Measurements from ENCODE around the gene HTR3E. TPM values are rescaled to one million over a fixed set of nuclear protein-coding genes. Genes with fewer than 3 reads are reported as not detected.
"Not testable (repeated sequence)": the region's sequence is repeated elsewhere in the genome, so short reads cannot be mapped to it uniquely, and the experiment has no call there.

HTR3E gene
- total RNA-seq, 2 experiments from 2014 or later, result not detected

DNA sequence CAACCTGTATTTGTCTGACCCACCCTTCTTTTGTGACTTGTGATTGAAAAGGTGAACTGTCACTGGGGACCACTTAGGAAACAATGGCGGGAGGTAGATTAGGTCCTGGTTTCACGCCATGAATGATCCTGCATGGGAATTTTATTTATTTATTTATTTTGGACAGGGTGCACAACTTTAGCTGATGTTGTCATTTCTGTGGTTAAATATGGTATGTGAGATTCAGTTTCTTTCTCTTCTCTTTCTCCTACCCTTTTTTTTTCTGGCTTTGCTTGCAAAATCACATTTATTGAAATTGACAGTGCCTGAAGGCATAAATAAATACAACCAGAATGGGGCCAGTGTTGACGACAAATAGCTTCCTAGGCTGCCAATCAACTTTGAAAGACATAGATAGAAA is 18.0 kb upstream of the HTR3E start:
- no peak for DNase-seq
- Mint-ChIP-seq H3K36me3 (ENCODE audit: low read depth) (no peaks in the 10 kb centered on the region), H3K4me1 (peaks cover 1% of the 10 kb centered on the region), H3K27ac (no peak overlapping the region), H3K4me3 (no peak overlapping the region), H3K9me3 (no peaks in the 10 kb centered on the region), H3K27me3 (peaks cover 4% of the 10 kb centered on the region)
- POLR2A ChIA-PET, result no interaction called here
- CTCF ChIA-PET, result interaction anchor here (0.8 kb wide), 1 partner anchor 43 kb away, joined by 3 read pairs; no protein-coding TSS in a partner anchor

GRCh38 chr3:184081116-184081830 is 15.6 kb upstream of the HTR3E start:
- ChIA-PET POLR2A (no interaction called here), CTCF (interaction anchor here (0.5 kb wide), 1 partner anchor 215 kb away, joined by 4 read pairs; no protein-coding TSS in a partner anchor)
- H3K27me3 Mint-ChIP-seq, result no peaks in the 10 kb centered on the region
- H3K27ac Mint-ChIP-seq, result no peak overlapping the region
- no peak for DNase-seq
- peaks cover 12% of the 10 kb centered on the region for H3K36me3 Mint-ChIP-seq (ENCODE audit: low read depth)
- H3K4me3 Mint-ChIP-seq, result no peak overlapping the region
- peaks cover 13% of the 10 kb centered on the region for H3K4me1 Mint-ChIP-seq
- peaks cover 12% of the 10 kb centered on the region for H3K9me3 Mint-ChIP-seq

- no peak overlapping the region for H3K27ac Mint-ChIP-seq
- H3K36me3 Mint-ChIP-seq (ENCODE audit: low read depth), result peaks cover 12% of the 10 kb centered on the region
- DNase-seq, result no peak
- peaks cover 15% of the 10 kb centered on the region for H3K9me3 Mint-ChIP-seq
- ChIA-PET POLR2A (no interaction called here), CTCF (no interaction called here)
- no peaks in the 10 kb centered on the region for H3K27me3 Mint-ChIP-seq
- H3K4me1 Mint-ChIP-seq, result peaks cover 16% of the 10 kb centered on the region
- no peak overlapping the region for H3K4me3 Mint-ChIP-seq
Observed at GRCh38 chr3:184082034-184082433, 14.8 kb upstream of the HTR3E start.

GRCh38 chr3:184082465-184082864 is 14.4 kb upstream of the HTR3E start:
- ChIA-PET POLR2A (no interaction called here), CTCF (no interaction called here)
- Mint-ChIP-seq H3K4me3 (no peak overlapping the region), H3K9me3 (peaks cover 15% of the 10 kb centered on the region), H3K27me3 (no peaks in the 10 kb centered on the region), H3K36me3 (ENCODE audit: low read depth) (peaks cover 12% of the 10 kb centered on the region), H3K4me1 (peaks cover 16% of the 10 kb centered on the region), H3K27ac (no peak overlapping the region)
- DNase-seq, result no peak

DNA sequence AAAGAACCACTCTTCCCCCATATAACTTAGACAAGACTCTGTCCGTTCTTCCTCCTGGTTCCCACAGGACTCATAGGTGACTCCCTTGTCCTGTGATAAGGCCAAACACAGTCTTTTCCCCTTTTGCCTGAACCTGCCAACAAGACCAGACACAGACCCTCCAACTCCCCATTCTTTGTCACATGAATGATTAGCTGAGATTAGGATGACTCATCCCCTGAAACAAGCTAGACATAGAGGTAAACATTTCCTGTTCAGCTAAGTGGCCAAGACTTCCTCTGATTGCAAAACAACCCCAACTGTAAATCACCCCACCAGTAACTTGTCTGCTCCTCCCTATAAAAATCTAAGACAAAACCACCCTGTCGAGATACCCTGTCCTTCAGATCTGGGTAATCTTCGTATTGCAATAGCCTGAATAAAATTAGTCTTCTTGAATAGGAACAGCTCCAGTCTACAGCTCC is 11.4 kb upstream of the HTR3E start:
- H3K27ac Mint-ChIP-seq, result peak overlapping the region; percentile 21
- H3K4me3 Mint-ChIP-seq, result no peak overlapping the region
- H3K4me1 Mint-ChIP-seq, result peaks cover 16% of the 10 kb centered on the region
- no peaks in the 10 kb centered on the region for H3K27me3 Mint-ChIP-seq
- CTCF ChIA-PET, result interaction anchor here (0.6 kb wide), 1 partner anchor 11 kb away, joined by 4 read pairs; the partner anchor contains the start of gene HTR3E
- no peak for DNase-seq
- H3K36me3 Mint-ChIP-seq (ENCODE audit: low read depth), result peaks cover 12% of the 10 kb centered on the region
- POLR2A ChIA-PET, result no interaction called here
- H3K9me3 Mint-ChIP-seq, result peaks cover 18% of the 10 kb centered on the region

- H3K4me3 Mint-ChIP-seq, result no peak overlapping the region
- H3K4me1 Mint-ChIP-seq, result no peaks in the 10 kb centered on the region
- POLR2A ChIA-PET, result no interaction called here
Observed at GRCh38 chr3:184092199-184092598, 4.7 kb upstream of the HTR3E start.

GRCh38 chr3:184097556-184097955 is 692 bp downstream of the HTR3E start:
- POLR2A ChIA-PET, result no interaction called here

More at GRCh38 chr3:184092199-184092598, 4.7 kb upstream of the HTR3E start:
- peaks cover 9% of the 10 kb centered on the region for H3K27me3 Mint-ChIP-seq
- CTCF ChIA-PET, result no interaction called here
- H3K27ac Mint-ChIP-seq, result no peak overlapping the region
- peaks cover 2% of the 10 kb centered on the region for H3K36me3 Mint-ChIP-seq (ENCODE audit: low read depth)
- H3K9me3 Mint-ChIP-seq, result peaks cover 19% of the 10 kb centered on the region
- DNase-seq, result no peak

DNA sequence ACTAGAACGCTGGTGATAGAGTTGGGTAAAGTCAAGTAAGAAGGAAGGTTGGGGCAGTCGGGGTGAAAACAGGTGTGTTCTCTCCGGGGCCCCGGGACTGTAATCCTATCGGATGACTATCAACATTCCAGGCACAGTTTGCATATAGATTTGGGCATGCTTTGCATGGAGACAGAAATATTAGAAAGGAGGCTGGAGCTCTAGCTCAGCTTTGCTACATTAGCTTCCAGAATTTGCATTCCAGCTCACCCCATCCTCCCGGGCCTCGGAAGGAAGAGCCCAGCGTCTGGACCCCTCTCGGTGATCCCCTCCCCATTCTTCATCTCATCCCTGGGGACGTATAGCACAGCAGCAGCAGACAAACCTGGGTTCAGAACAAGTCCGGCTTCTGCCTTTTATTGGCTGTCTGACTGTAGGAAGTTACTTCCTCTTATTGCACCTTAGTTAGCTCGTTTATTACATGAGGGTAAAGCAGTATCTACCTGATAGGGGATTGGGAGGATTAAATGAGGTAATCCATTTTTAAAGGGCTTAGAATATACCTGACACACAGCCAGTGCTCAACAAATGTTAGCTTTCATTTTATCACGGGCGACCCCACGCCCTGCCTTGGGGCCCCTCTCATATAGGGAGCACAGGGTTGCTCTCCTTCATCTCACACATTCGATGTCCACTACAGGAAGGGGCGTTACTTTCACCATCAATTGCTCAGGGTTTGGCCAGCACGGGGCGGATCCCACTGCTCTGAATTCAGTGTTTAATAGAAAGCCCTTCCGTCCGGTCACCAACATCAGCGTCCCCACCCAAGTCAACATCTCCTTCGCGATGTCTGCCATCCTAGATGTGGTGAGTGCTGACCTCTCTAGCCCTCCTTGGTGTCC is 3.2 kb downstream of the HTR3E start:
- H3K4me3 Mint-ChIP-seq, result no peak overlapping the region
- ChIA-PET CTCF (interaction anchor here (0.6 kb wide), 1 partner anchor 60 kb away, joined by 3 read pairs; no protein-coding TSS in a partner anchor), POLR2A (no interaction called here)
- H3K9me3 Mint-ChIP-seq, result no peaks in the 10 kb centered on the region
- no peak overlapping the region for H3K27ac Mint-ChIP-seq
- no peaks in the 10 kb centered on the region for H3K36me3 Mint-ChIP-seq (ENCODE audit: low read depth)
- H3K27me3 Mint-ChIP-seq, result peaks cover 8% of the 10 kb centered on the region
- H3K4me1 Mint-ChIP-seq, result no peaks in the 10 kb centered on the region
- no peak for DNase-seq

More at GRCh38 chr3:184097556-184097955, 692 bp downstream of the HTR3E start:
- H3K9me3 Mint-ChIP-seq, result peaks cover 4% of the 10 kb centered on the region
- no peaks in the 10 kb centered on the region for H3K4me1 Mint-ChIP-seq
- no peak for DNase-seq
- CTCF ChIA-PET, result no interaction called here
- peaks cover 11% of the 10 kb centered on the region for H3K27me3 Mint-ChIP-seq
- peaks cover 2% of the 10 kb centered on the region for H3K36me3 Mint-ChIP-seq (ENCODE audit: low read depth)
- no peak overlapping the region for H3K27ac Mint-ChIP-seq
- no peak overlapping the region for H3K4me3 Mint-ChIP-seq

GRCh38 chr3:184110316-184110725 is 13.5 kb downstream of the HTR3E start:
- CTCF ChIA-PET, result no interaction called here

GRCh38 chr3:184116017-184116416 is 19.2 kb downstream of the HTR3E start:
- Mint-ChIP-seq H3K36me3 (ENCODE audit: low read depth) (no peaks in the 10 kb centered on the region), H3K4me1 (no peaks in the 10 kb centered on the region), H3K27ac (no peak overlapping the region), H3K4me3 (no peak overlapping the region), H3K9me3 (no peaks in the 10 kb centered on the region), H3K27me3 (peaks cover 4% of the 10 kb centered on the region)
- no peak for DNase-seq
- POLR2A ChIA-PET, result no interaction called here
- CTCF ChIA-PET, result interaction anchor here (0.6 to 1.8 kb wide), 4 partner anchors 11 to 178 kb away, joined by 3 to 4 read pairs (median 3); no protein-coding TSS in a partner anchor

More at GRCh38 chr3:184110316-184110725, 13.5 kb downstream of the HTR3E start:
- H3K4me1 Mint-ChIP-seq, result no peaks in the 10 kb centered on the region
- no peaks in the 10 kb centered on the region for H3K9me3 Mint-ChIP-seq
- no peak overlapping the region for H3K27ac Mint-ChIP-seq
- no peak overlapping the region for H3K4me3 Mint-ChIP-seq
- POLR2A ChIA-PET, result no interaction called here
- no peaks in the 10 kb centered on the region for H3K27me3 Mint-ChIP-seq
- DNase-seq, result no peak
- no peaks in the 10 kb centered on the region for H3K36me3 Mint-ChIP-seq (ENCODE audit: low read depth)

DNA sequence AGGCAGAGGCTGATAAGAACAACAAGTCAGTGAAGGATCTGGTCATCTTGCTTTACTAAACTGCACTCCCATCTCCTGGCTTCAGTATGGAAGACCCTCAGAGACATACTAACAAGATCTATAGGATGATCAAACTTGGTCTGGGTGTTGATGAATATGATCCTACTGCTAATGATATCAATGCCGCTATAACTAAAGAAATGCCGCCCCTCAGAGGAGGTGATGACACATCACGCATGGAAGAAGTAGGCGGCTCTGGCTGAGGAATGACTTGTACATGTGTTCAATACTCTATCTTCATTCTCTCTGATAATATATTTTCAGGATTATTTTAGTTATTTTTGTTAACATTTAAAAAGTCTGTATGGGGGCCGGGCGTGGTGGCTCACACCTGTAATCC is 20.8 kb downstream of the HTR3E start:
- ChIA-PET CTCF (interaction anchor here (0.7 to 1.8 kb wide), 2 partner anchors 10 to 88 kb away, joined by 3 to 4 read pairs; no protein-coding TSS in a partner anchor), POLR2A (no interaction called here)
- H3K4me1 Mint-ChIP-seq, result no peaks in the 10 kb centered on the region
- no peak overlapping the region for H3K4me3 Mint-ChIP-seq
- H3K27ac Mint-ChIP-seq, result no peak overlapping the region
- H3K9me3 Mint-ChIP-seq, result no peaks in the 10 kb centered on the region
- H3K36me3 Mint-ChIP-seq (ENCODE audit: low read depth), result no peaks in the 10 kb centered on the region
- peaks cover 4% of the 10 kb centered on the region for H3K27me3 Mint-ChIP-seq
- no peak for DNase-seq

DNA sequence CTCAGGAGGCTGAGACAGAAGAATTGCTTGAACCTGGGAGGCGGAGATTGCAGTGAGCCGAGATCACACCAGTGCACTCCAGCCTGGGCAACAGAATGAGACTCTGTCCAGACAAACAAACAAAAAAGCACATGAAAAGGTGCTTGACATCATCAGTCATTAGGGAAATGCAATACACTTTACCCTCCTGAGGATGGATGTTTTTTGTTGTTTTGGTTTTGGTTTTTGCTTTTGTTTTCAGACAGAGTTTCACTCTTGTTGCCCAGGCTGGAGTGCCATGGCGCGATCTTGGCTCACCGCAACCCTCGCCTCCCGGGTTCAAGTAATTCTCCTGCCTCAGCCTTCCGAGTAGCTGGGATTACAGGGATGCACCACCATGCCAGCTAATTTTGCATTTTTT is 24.2 kb downstream of the HTR3E start:
- H3K4me3 Mint-ChIP-seq; DNase-seq; H3K9me3 Mint-ChIP-seq; H3K36me3 Mint-ChIP-seq (ENCODE audit: low read depth); H3K27ac Mint-ChIP-seq; POLR2A ChIA-PET; H3K4me1 Mint-ChIP-seq; H3K27me3 Mint-ChIP-seq: not testable (repeated sequence)
- CTCF ChIA-PET, result interaction anchor here (0.9 to 1.5 kb wide), 2 partner anchors 12 to 38 kb away, joined by 3 read pairs; no protein-coding TSS in a partner anchor

GRCh38 chr3:184126006-184126405 is 29.1 kb downstream of the HTR3E start:
- Mint-ChIP-seq H3K4me3 (no peak overlapping the region), H3K4me1 (no peaks in the 10 kb centered on the region), H3K27ac (no peak overlapping the region), H3K9me3 (no peaks in the 10 kb centered on the region), H3K36me3 (ENCODE audit: low read depth) (no peaks in the 10 kb centered on the region), H3K27me3 (no peaks in the 10 kb centered on the region)
- no peak for DNase-seq
- POLR2A ChIA-PET, result no interaction called here
- CTCF ChIA-PET, result interaction anchor here (0.7 kb wide), 1 partner anchor 43 kb away, joined by 4 read pairs; no protein-coding TSS in a partner anchor
